ENCODE data around the gene PLCH1.

PLCH1 gene

GRCh38 chr3:155519078-155519477 is 225.8 kb downstream of the PLCH1 start:
- DNase-seq: no peak

- no peak for DNase-seq
Observed at GRCh38 chr3:155517903-155518302, 227.0 kb downstream of the PLCH1 start.

- DNase-seq: no peak
Observed at GRCh38 chr3:155516439-155516838, 228.4 kb downstream of the PLCH1 start.

- no peak for DNase-seq
Observed at GRCh38 chr3:155512867-155513261, 232.0 kb downstream of the PLCH1 start.

GRCh38 chr3:155512175-155512866 is 232.6 kb downstream of the PLCH1 start:
- no peak for DNase-seq

GRCh38 chr3:155504682-155505081 is 240.2 kb downstream of the PLCH1 start:
- no peak for DNase-seq

GRCh38 chr3:155502630-155503029 is 242.2 kb downstream of the PLCH1 start:
- no peak for DNase-seq

- DNase-seq: no peak
Observed at GRCh38 chr3:155500194-155500818, 244.6 kb downstream of the PLCH1 start.

- no peak for DNase-seq
Observed at GRCh38 chr3:155497930-155498647, 246.8 kb downstream of the PLCH1 start.

- no peak for DNase-seq
Observed at GRCh38 chr3:155496206-155496605, 248.7 kb downstream of the PLCH1 start.

- no peak for DNase-seq
Observed at GRCh38 chr3:155495387-155495786, 249.5 kb downstream of the PLCH1 start.

GRCh38 chr3:155494332-155494731 is 250.5 kb downstream of the PLCH1 start:
- DNase-seq: no peak

GRCh38 chr3:155492841-155493240 is 252.0 kb downstream of the PLCH1 start:
- DNase-seq: no peak

GRCh38 chr3:155491696-155492095 is 253.2 kb downstream of the PLCH1 start:
- no peak for DNase-seq

- DNase-seq: no peak
Observed at GRCh38 chr3:155488671-155489070, 256.2 kb downstream of the PLCH1 start.

- DNase-seq: no peak
Observed at GRCh38 chr3:155485897-155486296, 259.0 kb downstream of the PLCH1 start.

- DNase-seq: no peak
Observed at GRCh38 chr3:155481591-155481990, 263.3 kb downstream of the PLCH1 start.

GRCh38 chr3:155481089-155481488 is 263.8 kb downstream of the PLCH1 start:
- no peak for DNase-seq

- no peak for DNase-seq
Observed at GRCh38 chr3:155465664-155466063, 279.2 kb downstream of the PLCH1 start.

- no peak for DNase-seq
Observed at GRCh38 chr3:155462672-155463071, 282.2 kb downstream of the PLCH1 start.

- DNase-seq: no peak
Observed at GRCh38 chr3:155457591-155457990, 287.3 kb downstream of the PLCH1 start.

GRCh38 chr3:155455765-155456164 is 289.1 kb downstream of the PLCH1 start:
- DNase-seq: no peak

- no peak for DNase-seq
Observed at GRCh38 chr3:155453512-155453911, 291.4 kb downstream of the PLCH1 start.

- no peak for DNase-seq
Observed at GRCh38 chr3:155449613-155450267, 295.1 kb downstream of the PLCH1 start.
